NCI-H748 (cell line): ENCODE data around the gene BRWD1.
"Not testable (repeated sequence)": the region's sequence is repeated elsewhere in the genome, so short reads cannot be mapped to it uniquely, and the experiment has no call there.

Experiments used
- DNase-seq: peaks from one replicate; lab custom pipeline; 2025; ENCODE audit not compliant: unreplicated experiment; lab: John Stamatoyannopoulos, UW

The BRWD1 gene

DNA sequence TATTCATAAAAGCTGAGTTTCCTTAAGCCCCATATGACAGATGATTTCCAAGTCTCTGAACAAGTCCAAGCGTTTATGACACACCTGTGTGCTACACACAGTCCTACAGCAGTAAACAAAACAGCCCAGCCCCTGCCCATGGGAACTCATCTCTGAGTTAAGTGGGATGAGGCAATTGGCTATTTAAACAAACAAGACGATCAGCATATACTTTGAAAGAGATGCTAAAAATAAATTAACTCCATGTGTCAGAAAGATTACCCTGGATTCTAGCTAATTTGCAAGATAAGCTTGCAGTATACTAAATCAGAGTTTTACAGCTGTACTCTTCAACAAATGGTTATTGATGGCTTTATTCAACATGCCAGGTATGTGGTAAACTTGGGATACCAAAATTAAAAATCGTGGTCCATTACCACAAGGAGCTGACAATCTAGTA is 137.1 kb downstream of the BRWD1 start:
- DNase-seq: peak; percentile 55

GRCh38 chr21:39175665-39176064 is 137.8 kb downstream of the BRWD1 start:
- DNase-seq: no peak

GRCh38 chr21:39175154-39175553 is 138.3 kb downstream of the BRWD1 start:
- no peak for DNase-seq

DNA sequence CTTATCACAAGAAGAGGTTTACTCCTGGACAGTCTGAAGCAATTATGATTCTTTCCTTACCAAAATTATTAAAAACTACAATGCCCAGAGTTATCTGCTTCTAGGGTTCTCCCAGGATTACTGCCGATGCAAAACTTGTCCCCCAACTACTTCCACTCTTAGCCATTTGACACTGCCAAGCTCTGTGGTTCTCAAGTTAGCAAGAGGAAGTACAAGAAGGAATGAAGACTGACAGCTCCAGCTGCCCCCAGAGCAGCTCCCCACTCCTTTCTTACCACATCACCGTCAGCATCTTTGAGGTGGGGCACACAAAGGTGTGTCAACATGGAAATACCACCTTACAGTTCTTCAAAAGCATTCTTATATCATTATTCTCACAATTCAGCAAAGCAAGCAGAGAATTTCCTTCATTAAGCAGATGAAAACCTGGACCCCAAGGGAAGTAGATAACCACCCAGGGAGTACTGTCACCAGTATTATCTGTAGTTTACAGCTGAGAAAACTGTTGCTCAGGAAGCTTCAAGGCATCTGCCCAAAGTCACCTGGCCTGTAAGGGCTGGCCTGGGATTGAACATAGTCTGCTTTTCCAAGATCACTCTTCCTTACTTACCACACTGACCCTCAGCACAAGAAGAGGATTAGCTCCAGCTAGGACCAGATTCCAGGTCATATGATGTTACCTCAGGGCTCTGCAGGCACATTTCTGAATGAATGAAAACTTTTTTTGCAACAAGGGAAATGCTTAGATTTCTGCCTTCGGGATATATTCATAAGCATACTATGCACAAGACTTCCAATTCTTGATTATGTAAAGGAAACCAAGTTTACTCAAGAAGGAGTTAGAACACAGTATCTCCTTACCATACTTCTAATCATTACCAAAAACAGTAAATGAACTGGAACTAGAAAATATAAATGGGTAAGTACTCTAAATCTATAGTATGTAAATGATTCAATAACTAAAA is 139.4 kb downstream of the BRWD1 start:
- no peak for DNase-seq

DNA sequence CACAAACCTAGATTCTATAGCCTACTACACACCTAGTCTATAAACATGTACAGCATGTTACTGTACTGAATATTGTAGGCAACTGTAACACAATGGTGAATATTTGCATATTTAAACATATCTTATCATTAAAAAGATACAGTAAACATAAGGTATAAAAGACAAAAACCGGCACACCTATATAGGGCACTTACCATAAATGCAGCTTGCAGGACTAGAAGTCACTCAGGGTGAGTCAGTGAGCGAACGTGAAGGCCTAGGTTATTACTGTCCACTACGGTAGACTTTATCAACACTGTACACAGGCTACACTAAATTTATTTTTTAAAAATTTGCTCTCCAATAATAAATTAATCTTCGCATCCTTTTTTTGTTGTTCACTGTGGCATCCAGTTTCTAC is 143.5 kb downstream of the BRWD1 start:
- no peak for DNase-seq

DNA sequence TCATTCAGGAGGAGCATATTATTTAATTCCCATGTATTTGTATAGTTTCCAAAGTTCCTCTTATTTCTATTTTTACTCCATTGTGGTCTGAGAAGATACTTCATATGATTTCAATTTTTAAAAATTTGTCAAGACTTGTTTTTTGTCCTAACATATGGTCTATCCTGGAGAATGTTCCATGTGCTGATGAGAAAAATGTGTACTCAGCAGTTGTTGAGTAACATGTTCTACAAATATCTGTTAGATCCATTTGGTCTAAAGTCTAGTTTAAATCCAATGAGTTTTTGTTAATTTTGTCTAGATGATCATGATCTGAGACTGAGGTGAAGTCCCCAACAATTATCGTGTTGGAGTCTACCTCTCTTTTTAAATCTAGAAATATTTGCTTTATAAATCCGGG is 144.6 kb downstream of the BRWD1 start:
- no peak for DNase-seq

DNA sequence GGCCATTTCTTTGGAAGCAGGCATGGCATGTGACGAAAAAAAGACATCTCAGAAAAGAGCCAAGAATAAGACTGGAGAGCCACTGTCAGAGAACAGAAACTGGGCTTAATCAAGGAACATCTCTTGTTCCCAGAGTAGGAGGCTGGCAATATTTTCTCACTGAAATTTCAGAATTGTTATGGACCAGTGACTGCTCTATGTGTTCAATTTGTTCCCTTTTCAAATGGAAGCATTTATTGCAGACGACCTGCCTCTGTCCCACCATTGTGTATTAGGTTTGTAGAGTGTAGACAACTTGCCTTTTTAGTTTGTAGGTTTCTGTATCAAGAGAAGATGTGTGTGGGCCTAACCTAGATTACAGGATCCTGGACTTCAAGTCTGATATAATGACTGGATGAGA is 148.9 kb downstream of the BRWD1 start:
- no peak for DNase-seq

GRCh38 chr21:39161064-39161463 is 152.4 kb downstream of the BRWD1 start:
- no peak for DNase-seq

GRCh38 chr21:39159342-39160063 is 153.9 kb downstream of the BRWD1 start:
- DNase-seq: no peak

- not testable (repeated sequence) for DNase-seq
These were observed 156.2 kb downstream of the BRWD1 start for GRCh38 chr21:39157241-39157640.

DNA sequence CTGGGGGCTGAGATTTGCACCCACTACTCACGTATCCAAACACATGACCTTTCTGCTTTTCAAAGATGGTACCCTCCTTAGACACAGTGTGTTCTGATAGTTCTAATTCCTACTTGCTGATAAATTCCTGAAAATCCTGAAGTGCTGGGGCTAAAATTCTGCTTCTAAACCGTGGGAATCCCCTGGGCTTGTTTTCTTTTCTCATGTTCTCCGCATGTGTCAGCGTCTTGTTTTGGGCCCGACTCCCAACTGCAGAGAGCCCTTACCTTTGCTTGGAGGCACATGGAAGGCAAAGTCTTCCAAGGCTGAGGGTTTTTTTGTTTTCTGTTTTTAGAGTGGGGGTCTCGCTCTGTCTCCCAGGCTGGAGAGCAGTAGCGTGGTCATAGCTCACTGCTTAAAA is 157.4 kb downstream of the BRWD1 start:
- DNase-seq: no peak

DNA sequence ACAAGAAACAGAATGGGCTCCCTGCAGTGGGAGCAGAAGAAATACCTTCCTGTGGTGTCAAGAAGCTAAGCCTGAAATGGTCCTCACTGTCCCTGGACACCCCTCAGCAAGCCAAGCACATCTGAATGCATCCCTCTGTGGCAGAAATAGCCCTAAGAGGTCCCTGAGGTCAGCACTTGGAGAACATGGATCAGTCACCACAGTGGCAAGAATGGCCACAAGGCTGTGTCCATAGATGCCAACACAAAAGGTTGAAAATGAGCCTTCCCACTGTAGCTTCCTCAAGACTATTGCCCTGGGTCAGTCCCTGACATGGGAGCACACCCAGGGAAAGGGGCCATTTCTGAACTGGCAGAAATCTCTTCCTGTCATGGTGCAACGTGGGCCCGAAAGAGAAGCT is 157.9 kb downstream of the BRWD1 start:
- DNase-seq: no peak

GRCh38 chr21:39153842-39154241 is 159.6 kb downstream of the BRWD1 start:
- no peak for DNase-seq

DNA sequence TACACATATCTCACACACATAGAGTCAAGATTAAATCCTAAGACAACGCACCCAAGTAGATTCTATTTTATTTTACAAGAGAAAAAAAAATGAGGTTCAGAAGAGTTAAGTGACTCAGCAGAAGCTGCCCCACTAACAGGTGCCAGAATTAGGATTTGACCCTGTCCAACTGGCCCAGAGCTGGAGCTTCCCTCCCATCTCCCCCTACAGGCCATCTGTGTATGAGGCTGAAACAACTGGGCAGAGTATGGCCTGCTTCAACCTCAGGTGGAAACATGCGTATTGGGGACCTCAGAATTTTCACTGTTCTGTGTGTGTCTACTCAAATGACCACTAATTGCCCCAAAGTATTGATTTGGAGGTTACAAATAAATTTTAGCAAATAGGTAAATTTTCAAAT is 160.1 kb downstream of the BRWD1 start:
- no peak for DNase-seq

- no peak for DNase-seq
These were observed 161.2 kb downstream of the BRWD1 start for GRCh38 chr21:39152271-39152670.

DNA sequence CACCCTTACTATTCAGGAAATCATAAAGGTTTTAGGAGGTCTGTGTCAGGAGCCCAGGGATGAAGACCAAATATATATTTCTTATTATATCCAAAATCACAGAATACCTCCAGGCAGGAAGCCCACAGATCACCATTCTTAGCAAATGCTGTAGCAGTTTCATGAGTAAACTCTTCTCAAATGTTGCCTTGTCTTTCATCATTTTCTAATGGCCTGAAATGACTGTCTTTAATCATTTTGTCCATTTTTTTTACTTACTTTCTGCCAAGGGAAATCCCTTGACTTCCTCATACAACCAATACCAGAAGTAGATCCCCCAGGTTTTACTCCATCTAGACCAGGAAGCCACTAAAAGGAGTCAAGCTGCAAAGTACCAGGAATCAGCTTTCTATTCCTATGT is 162.6 kb downstream of the BRWD1 start:
- no peak for DNase-seq

GRCh38 chr21:39150316-39150715 is 163.1 kb downstream of the BRWD1 start:
- DNase-seq: no peak

- DNase-seq: no peak
These were observed 163.6 kb downstream of the BRWD1 start for GRCh38 chr21:39149882-39150281.

GRCh38 chr21:39148975-39149374 is 164.5 kb downstream of the BRWD1 start:
- DNase-seq: no peak

DNA sequence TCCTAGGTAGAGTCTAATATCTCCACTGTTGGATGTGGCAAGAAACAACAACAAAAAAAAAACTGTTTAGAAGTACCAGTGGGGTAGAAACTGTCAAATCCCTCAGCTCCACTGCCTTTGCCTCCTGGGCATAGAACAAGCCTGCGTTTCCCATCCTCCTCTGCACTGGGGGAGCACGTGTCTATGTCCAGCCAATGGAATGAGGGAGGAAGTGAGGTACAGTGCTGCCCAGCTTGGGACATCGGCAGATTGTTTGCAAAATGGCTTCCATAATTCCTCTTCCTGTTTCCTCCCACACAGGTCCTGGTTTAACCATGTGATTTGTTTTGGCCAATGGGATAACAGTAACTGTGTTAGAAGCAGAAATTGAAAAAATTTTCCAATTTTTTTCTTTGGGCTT is 169.2 kb downstream of the BRWD1 start:
- no peak for DNase-seq

GRCh38 chr21:39142972-39143371 is 170.5 kb downstream of the BRWD1 start:
- no peak for DNase-seq

DNA sequence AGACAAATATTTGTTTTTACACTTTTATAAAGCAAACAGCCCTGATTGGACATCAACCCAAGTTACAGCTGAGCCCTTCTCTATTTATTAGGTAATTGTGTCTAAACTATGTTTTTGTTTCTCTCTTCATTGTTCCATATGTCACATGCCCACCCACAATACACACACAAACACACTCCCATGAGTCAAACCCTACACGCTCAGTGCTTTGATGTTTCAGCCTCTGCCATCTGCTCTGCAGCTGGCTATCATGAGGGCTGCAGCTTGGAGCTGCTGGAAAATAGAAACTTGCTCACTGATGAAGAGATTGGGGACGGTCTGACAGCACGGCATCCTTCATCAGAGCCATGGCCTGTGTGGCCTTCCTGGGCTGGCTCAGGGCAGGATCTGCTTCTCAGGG is 171.9 kb downstream of the BRWD1 start:
- DNase-seq: peak; percentile 74
